ENCODE data around the gene COL9A3. TPM values are rescaled to one million over a fixed set of nuclear protein-coding genes. Genes with fewer than 3 reads are reported as not detected.
A peak's percentile ranks its signal among the peaks of the same experiment; 100 is the strongest.

Gene COL9A3
- polyA plus RNA-seq, 1 donor from 2014 or later = 3.1 TPM

- H3F3A ChIP-seq (ENCODE audit: insufficient read depth, low read length, poor library complexity, severe bottlenecking) = no peaks in the 10 kb centered on the region
- H3K79me2 ChIP-seq (replicated peaks; ENCODE audit: insufficient read depth, low read length) = no peaks in the 10 kb centered on the region
- TF ChIP-seq REST (IDR thresholded peaks at IDR 0.05; ENCODE audit: borderline replicate concordance) (no peak), EZH2 (IDR thresholded peaks at IDR 0.05; ENCODE audit: borderline replicate concordance, insufficient read depth, low read length, poor library complexity, severe bottlenecking) (no peak), EP300 (conservative IDR thresholded peaks at IDR 0.05; ENCODE audit: poor library complexity, severe bottlenecking) (no peak), POLR2AphosphoS5 (IDR thresholded peaks at IDR 0.05) (no peak), CTCF (IDR thresholded peaks at IDR 0.05; ENCODE audit: poor library complexity, severe bottlenecking) (no peak), MXI1 (conservative IDR thresholded peaks at IDR 0.05; ENCODE audit: poor library complexity, severe bottlenecking) (no peak), RAD21 (conservative IDR thresholded peaks at IDR 0.05) (no peak), SMC3 (conservative IDR thresholded peaks at IDR 0.05; ENCODE audit: poor library complexity) (no peak), TAF1 (IDR thresholded peaks at IDR 0.05; ENCODE audit: low read depth) (no peak)
- H3K9ac ChIP-seq (ENCODE audit: low read length) = no peak overlapping the region
- H4K20me1 ChIP-seq (ENCODE audit: insufficient read depth) = no peaks in the 10 kb centered on the region
- H3K4me3 ChIP-seq (ENCODE audit: low read length) = no peak overlapping the region
- no peak overlapping the region for H2AFZ ChIP-seq (ENCODE audit: low read depth, low read length)
- no peaks in the 10 kb centered on the region for H3K9me3 ChIP-seq (ENCODE audit: low read length)
- H3K36me3 ChIP-seq (ENCODE audit: insufficient read depth, low read length) = no peaks in the 10 kb centered on the region
- H3K4me2 ChIP-seq (ENCODE audit: low read length) = no peak overlapping the region
- H3K27me3 ChIP-seq (ENCODE audit: insufficient read depth, low read depth, low read length) = no peaks in the 10 kb centered on the region
- H3K9me2 ChIP-seq (ENCODE audit: insufficient read depth, low read length) = no peaks in the 10 kb centered on the region
- H3K27ac ChIP-seq (ENCODE audit: low read length) = no peak overlapping the region
Measured at GRCh38 chr20:62772619-62772989, 44.2 kb upstream of the COL9A3 start.

GRCh38 chr20:62772990-62773844 lies 43.6 kb upstream of the COL9A3 start:
- H3K4me3 ChIP-seq (ENCODE audit: low read length) = no peak overlapping the region
- no peaks in the 10 kb centered on the region for H3K9me2 ChIP-seq (ENCODE audit: insufficient read depth, low read length)
- H3K36me3 ChIP-seq (ENCODE audit: insufficient read depth, low read length) = no peaks in the 10 kb centered on the region
- no peak overlapping the region for H3K9ac ChIP-seq (ENCODE audit: low read length)
- no peaks in the 10 kb centered on the region for H4K20me1 ChIP-seq (ENCODE audit: insufficient read depth)
- no peaks in the 10 kb centered on the region for H3K9me3 ChIP-seq (ENCODE audit: low read length)
- TF ChIP-seq TAF1 (IDR thresholded peaks at IDR 0.05; ENCODE audit: low read depth) (no peak), EP300 (conservative IDR thresholded peaks at IDR 0.05; ENCODE audit: poor library complexity, severe bottlenecking) (no peak), EZH2 (IDR thresholded peaks at IDR 0.05; ENCODE audit: borderline replicate concordance, insufficient read depth, low read length, poor library complexity, severe bottlenecking) (no peak), RAD21 (conservative IDR thresholded peaks at IDR 0.05) (no peak), REST (IDR thresholded peaks at IDR 0.05; ENCODE audit: borderline replicate concordance) (no peak), CTCF (IDR thresholded peaks at IDR 0.05; ENCODE audit: poor library complexity, severe bottlenecking) (no peak), POLR2AphosphoS5 (IDR thresholded peaks at IDR 0.05) (no peak), SMC3 (conservative IDR thresholded peaks at IDR 0.05; ENCODE audit: poor library complexity) (no peak), MXI1 (conservative IDR thresholded peaks at IDR 0.05; ENCODE audit: poor library complexity, severe bottlenecking) (no peak)
- no peaks in the 10 kb centered on the region for H3K79me2 ChIP-seq (replicated peaks; ENCODE audit: insufficient read depth, low read length)
- no peaks in the 10 kb centered on the region for H3F3A ChIP-seq (ENCODE audit: insufficient read depth, low read length, poor library complexity, severe bottlenecking)
- H3K27ac ChIP-seq (ENCODE audit: low read length) = peak overlapping the region; percentile 68
- H3K27me3 ChIP-seq (ENCODE audit: insufficient read depth, low read depth, low read length) = no peaks in the 10 kb centered on the region
- H3K4me2 ChIP-seq (ENCODE audit: low read length) = no peak overlapping the region
- no peak overlapping the region for H2AFZ ChIP-seq (ENCODE audit: low read depth, low read length)

Data from neural cell (in vitro differentiated cells).